Inferior parietal cortex (tissue), 1 donor: Measurements from ENCODE around the gene PEPD.

Source experiments
- DNase-seq: peaks from one replicate; pipeline ENCODE4 v3.0.0-alpha.2; 2016; ENCODE audit errors: extremely low spot score

The PEPD gene

GRCh38 chr19:33458807-33459206, 62.8 kb downstream of the PEPD start:
- no peak for DNase-seq

GRCh38 chr19:33458171-33458633, 63.4 kb downstream of the PEPD start:
- DNase-seq = no peak

GRCh38 chr19:33456845-33457220, 64.8 kb downstream of the PEPD start:
- no peak for DNase-seq

GRCh38 chr19:33456076-33456844, 65.3 kb downstream of the PEPD start:
- DNase-seq = no peak

- no peak for DNase-seq
Measured at GRCh38 chr19:33453265-33453664, 68.3 kb downstream of the PEPD start.

GRCh38 chr19:33450689-33451088, 70.9 kb downstream of the PEPD start:
- DNase-seq = no peak

- DNase-seq = no peak
Measured at GRCh38 chr19:33449799-33450198, 71.8 kb downstream of the PEPD start.

GRCh38 chr19:33448159-33448516, 73.5 kb downstream of the PEPD start:
- DNase-seq = no peak

- no peak for DNase-seq
Measured at GRCh38 chr19:33447336-33448158, 74.0 kb downstream of the PEPD start.

GRCh38 chr19:33446330-33447293, 75.0 kb downstream of the PEPD start:
- no peak for DNase-seq

GRCh38 chr19:33445442-33446329, 75.9 kb downstream of the PEPD start:
- no peak for DNase-seq

- DNase-seq = no peak
Measured at GRCh38 chr19:33444562-33445441, 76.8 kb downstream of the PEPD start.

- DNase-seq = no peak
Measured at GRCh38 chr19:33443638-33444561, 77.7 kb downstream of the PEPD start.

GRCh38 chr19:33442706-33443105, 78.9 kb downstream of the PEPD start:
- DNase-seq = no peak

GRCh38 chr19:33441828-33442227, 79.8 kb downstream of the PEPD start:
- DNase-seq = no peak

GRCh38 chr19:33441277-33441699, 80.3 kb downstream of the PEPD start:
- DNase-seq = no peak

- DNase-seq = no peak
Measured at GRCh38 chr19:33440682-33441081, 80.9 kb downstream of the PEPD start.

- DNase-seq = no peak
Measured at GRCh38 chr19:33440241-33440640, 81.3 kb downstream of the PEPD start.
